ENCODE data around the gene ADAT1.

- TF ChIP-seq CTCF (IDR thresholded peaks at IDR 0.05 in 8 of 11, conservative IDR thresholded peaks at IDR 0.05 in 3 of 11) (no peak), POLR2A (IDR thresholded peaks at IDR 0.05) (no peak)
These were observed 39.0 kb downstream of the ADAT1 start for GRCh38 chr16:75584108-75584507.

Measured in spleen (tissue), 7 donors.